Left renal pelvis (tissue), 4 donors: ENCODE measurements around the gene SMYD3. TPM values are rescaled to one million over a fixed set of nuclear protein-coding genes. Genes with fewer than 3 reads are reported as not detected.

ENCODE experiments used
- DNase-seq, 4 donors: peaks; one replicate each; pipeline ENCODE4 v3.0.0-alpha.2; 2013; ENCODE audit warnings: low read depth in 4 of 4, low spot score in 3 of 4
- polyA plus RNA-seq, 4 donors: library from polyadenylated mRNA; unstranded; fragments of 120-200 nt; gene quantifications; one replicate each; pipeline ENCODE4 v1.2.1, GENCODE V29; 2013; ENCODE audit not compliant: insufficient read length in 4 of 4

Gene SMYD3
- polyA plus RNA-seq, 4 donors = 13.6 to 30.5 (median 25.7) TPM

DNA sequence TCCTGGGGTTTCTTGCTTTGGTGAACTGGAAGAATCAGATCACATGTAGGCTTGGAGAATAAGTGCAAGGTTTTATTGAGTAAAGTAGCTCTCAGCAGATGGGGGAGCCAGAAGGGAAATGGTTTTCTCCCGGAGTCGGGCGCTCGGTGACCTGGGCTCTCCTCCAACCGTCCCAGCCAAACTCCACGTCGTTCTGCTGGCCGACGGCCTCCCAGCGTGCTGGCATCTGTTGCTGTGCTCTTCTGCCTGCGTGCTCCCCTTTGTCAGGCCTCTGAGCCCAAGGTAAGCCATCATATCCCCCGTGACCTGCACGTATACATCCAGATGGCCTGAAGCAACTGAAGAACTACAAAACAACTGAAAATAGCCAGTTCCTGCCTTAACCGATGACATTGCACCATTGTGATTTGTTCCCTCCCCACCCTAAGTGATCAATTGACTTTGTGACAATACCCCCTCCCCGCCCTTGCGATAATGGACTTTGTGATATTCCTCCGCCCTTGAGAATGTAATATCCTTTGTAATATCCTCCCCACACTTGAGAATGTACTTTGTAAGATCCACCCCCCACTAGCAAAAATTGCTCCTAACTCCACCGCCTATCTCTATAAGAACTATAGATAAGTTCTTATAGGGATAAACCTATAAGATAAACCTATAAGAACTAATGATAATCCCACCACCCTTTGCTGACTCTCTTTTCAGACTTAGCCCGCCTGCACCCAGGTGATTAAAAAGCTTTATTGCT, 88.3 kb downstream of the SMYD3 start:
- DNase-seq = no peak

DNA sequence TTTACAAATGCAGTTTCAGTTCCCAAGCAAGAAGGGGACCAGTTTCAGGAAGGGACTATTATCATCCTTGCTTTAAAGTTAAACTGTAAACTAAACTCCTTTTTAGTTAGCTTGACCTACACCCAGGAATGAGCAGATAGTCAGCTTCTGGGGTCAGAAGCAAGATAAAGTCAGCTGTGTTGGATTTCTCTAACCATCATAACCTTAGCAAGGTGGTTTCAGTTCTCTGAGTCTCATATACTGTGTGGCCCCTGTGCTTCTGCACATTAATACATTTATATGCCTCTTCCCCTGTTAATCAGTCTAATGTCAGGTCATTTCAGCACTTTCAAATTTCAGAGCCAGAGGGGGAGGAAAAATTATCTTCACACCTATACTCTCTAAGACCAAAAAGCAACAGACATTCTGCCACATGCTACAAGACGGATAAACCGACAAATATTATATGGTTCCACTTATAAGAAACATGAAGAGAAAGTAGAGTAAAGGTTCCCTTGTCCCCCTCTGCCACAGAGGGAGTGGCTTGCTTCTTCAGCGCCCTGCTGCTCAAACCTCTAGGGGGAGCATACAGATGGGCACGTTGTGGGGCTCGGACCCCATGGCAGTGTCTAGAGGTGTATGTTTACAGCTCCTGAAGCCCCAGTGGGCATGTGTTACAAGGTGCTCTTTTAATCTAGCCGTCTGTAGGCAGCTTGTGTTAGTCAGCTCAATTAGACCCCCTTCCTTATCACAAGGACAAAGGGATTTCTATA, 89.1 kb downstream of the SMYD3 start:
- no peak for DNase-seq

DNA sequence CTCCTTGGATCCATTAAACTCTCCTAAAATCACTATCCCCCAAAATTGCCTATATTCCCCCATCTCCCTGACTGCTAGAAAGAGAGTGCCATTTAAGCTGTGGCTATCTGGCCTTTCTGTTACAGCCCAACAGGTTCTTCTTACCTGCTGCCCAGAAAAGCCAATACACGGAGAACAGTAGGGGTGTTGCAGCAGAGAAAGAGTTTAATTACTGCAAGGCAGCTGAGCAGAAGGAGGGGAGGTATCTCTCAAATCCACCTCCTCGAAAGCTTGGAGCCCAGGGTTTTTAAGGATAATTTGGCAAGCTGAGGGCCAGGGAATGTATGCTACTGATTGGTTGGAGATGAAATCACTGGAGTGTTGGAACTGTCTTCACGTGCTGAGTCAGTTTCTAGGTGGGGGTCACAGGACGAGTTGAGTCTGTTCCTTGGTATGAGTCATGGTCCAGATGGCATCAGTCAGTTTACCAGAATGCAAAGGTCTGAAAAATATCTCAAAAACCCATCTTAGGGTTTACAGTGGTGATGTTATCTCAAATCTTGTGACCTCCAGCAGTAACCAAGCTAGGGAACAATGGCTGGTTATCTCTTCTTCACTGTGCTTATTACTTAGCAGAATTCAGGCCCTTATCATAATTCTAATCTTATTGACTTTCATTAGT, 89.8 kb downstream of the SMYD3 start:
- no peak for DNase-seq

DNA sequence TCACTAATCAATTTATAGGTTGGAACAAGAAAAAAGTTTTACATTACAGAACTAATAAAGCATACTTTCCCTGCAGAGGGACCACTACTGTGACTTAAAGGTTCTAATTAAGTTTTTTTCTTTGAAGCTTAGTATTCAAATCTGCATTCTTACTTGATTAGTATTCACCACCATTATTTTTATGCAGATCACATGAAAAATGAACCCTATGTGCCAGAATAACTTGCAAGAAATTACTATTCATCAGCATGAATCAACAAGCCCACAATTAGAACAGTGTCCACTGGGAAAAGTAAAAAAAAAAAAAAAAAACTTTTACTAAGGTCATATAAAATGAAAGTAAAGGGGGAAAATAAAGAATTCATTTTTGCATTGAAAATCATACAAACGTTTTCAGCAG, 90.8 kb downstream of the SMYD3 start:
- DNase-seq = no peak

DNA sequence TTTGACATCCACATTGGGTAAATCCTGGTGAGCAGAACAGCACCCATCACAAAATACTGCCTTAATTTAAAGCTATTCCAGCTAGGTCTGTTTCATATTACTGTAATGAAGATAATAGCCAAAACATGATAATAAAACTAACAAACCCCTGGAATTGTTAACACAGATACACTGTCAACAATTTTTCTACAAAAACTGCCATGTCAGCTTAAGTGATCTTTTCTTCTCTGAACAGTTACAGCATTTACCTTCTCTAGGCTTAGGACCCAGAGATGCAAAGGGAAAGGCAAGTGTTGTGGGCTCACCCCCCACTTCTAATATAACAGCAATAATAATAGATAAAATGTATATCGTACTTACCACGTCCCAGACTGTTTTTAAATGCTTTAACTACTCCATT, 92.1 kb downstream of the SMYD3 start:
- no peak for DNase-seq

DNA sequence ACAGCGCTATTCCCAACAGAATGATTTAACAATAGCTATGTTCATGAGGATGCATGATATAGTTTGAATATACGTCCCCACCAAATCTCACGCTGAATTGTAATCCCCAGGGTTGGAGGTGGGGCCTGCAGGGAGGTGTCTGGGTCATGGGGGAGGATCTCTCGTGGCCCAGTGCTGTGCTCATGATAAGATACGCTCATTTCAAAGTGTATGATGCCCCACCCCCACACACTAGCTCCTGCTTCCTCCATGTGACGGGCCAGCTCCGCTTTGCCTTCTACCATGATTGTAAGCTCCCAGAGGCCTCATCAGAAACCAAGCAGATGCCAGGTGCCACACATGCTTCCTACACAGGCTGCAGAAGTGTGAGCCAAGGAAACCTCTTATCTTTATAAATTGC, 93.6 kb downstream of the SMYD3 start:
- DNase-seq = no peak

DNA sequence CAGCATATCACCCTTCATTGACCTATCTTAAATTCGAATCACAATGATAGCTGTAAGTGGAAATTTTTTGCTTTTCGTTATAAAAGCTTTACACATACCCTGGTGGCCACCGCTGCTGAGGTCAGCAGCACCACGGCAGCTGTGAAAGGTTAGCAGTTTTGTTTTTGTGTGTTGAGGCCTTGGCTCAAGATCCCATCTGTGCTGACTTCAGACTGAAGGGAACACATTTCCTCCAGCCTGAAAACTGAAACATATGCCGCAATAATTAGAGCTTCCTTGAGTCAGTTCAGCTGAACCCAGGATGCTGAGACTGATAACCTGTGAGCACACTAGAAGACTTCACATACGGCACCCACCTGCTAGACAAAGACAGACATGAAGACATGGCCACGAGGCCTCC, 103.0 kb downstream of the SMYD3 start:
- DNase-seq = no peak

DNA sequence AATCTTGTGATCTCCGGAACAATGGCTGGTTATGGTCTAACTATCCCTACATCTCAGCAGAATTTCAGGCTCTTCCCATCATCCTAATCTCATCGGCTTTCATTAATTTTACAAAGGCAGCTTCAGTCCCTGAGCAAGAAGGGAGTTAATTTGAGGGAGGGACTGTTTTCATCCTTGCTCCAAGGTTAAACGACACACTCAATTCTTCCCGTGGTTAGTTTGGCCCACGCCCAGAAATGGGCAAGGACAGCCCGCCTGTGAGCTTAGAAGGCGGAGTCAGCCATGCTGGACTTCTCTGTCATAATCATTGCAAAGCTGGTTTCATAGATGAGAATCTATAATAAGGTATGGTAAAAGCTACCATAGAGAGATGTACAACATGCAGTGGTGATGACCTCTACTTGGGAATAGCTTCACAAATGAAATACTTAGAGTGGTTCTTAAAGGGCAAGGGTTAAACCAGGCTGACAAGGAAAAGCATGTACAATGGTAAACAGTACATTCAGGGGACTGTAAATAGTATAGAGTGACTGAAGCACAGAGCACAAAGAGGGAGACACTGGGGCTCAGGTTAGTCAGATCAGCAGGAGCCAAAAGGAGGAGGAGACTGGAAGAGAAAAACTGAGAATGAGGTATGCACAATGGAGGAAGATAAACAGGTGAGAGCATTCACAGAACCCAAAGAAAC, 108.8 kb downstream of the SMYD3 start:
- DNase-seq = no peak

DNA sequence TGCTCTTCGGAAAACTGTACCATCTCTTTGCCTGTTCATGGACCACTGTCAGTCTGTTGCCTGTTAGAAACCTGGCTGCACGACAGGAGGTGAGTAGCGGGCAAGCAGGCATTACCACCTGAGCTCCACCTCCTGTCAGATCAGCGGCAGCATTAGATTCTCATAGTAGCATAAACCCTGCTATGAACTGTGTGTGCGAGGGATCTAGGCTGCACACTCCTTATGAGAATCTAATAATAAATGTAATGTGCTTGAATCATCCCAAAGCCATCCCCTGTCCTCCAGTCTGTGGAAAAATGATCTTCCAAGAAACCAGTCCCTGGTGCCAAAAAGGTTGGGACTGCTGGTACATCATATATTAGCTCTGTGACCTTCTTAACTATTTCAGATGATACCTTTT, 110.0 kb downstream of the SMYD3 start:
- no peak for DNase-seq

DNA sequence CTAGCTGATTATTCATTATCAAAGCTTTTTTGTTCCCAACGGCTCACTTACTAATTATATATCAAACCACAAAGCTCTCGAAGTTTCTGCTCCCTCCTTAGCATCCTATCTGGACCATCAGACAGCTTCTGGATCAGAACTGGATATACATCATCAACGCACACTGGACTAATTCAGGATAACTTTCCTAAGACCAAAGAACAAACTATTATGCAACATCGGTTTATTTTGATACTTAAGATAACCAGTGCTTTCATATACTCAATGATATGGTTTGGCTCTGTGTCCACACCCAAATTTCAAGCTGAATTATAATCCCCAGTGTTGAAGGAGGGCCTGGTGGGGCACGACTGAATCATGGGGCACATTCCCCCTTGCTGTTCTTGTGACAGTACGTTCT, 110.8 kb downstream of the SMYD3 start:
- DNase-seq = no peak

DNA sequence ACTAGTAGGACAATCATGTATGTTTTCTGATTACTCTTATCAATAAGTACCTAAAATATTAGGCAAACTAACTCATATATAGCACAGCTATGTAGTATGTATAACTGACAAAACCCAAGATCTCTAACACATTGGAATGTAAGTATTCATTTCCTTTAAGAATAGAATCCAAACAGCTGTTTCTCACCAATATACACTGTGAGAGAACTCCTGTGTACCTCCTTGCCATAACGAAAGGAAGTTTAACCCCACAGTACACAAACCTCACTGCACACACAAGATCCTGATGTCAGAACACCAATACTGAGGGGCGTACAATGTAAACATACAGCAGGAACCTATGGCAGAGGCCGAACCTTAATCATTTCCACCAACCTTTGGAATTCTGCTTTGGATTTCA, 113.0 kb downstream of the SMYD3 start:
- no peak for DNase-seq

DNA sequence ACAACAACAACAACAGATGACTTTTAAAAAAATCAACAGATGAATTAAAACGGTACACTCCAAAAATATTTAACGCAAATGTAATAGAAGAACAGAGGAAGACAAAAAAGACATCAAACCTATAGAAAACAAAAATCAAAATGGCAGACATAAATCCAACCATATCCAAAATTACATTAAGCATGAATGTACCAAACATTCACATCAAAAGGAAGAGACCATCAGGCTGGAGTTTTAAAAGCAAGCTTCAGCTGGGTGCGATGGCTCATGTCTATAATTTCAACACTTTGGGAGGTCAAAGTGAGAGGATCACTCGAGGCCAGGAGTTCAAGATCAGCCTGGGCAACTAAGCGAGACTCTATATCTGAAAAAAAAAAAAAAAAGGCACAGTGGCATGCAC, 116.2 kb downstream of the SMYD3 start:
- DNase-seq = no peak

DNA sequence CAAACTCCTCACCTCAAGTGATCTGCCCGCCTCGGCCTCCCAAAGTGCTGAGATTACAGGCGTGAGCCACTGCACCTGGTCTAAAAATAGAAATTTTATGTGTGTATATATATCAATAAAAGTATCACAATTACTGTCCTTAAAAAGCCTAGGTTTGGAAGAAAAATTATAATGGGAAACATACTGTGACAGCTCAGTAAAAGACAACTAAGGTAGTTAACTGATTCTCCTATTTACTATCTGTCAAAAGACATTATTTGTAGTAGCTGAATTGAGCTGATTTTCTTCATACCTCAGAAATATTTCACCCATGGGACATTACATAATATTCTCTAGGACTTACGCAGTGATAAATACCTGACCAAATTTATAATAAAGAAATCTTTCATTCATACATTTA, 122.5 kb downstream of the SMYD3 start:
- no peak for DNase-seq

DNA sequence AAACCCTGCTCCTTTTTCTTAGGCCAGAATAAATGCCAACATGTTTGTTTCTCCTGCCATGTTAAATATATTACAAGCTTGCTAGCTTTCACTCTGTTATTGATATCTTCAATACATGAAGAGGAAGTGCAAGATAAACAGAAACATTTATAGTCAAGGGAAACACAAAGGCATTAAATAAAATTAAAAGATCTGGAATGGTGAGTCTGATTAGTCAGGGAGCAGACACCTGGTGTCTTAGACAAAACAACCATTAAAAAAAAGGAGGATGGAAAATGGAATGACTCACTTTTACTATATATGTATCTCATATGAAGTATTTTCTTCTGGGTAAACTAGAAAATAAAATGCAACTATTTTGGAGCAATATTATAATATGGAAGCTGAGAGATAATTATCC, 123.3 kb downstream of the SMYD3 start:
- DNase-seq = no peak

DNA sequence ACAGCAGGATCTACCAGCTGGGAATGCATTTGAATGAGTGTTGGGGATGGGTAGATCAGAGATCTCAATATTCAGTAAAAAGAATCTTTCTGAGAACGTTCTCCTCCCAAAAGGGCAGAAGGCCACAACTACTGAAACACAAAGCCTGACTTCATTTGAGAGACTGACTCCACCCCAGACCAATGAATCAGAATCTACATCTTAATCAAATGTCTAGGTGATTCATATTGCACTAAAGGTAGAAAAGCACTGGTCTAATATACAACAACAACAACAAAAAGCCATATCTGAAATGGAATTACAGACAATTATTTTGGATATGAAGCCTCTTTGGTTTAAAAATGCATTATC, 123.9 kb downstream of the SMYD3 start:
- no peak for DNase-seq

DNA sequence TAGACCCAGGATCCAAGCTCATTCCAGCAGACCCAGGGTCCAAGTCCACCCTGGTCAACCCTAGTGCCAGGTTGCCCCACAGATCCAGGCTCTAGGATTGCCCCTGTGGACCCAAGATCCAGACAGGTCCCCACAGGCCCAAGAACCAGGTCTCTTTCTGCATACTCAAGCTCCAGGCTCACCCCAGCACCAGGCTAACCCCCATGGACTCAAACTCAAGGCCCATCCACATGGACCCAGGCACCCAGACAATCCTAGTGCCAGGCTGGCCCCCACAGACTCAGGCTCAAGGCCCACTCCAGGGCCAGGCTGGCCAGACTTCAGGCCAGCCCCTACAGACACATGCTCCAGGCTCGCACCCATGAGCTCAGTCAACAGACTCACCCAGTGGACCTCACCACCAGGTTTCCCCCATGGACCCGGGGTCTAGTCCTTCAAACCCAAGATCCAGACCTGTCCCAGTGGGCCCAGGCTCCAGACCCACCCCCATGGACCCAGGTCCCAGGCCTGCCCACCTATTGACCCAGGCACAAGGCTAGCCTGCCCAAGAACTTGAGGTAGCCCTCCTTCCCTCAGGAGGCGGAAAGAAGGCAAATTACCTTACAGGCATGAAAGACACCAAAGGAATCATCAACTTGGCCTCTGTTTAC, 124.4 kb downstream of the SMYD3 start:
- DNase-seq = no peak

DNA sequence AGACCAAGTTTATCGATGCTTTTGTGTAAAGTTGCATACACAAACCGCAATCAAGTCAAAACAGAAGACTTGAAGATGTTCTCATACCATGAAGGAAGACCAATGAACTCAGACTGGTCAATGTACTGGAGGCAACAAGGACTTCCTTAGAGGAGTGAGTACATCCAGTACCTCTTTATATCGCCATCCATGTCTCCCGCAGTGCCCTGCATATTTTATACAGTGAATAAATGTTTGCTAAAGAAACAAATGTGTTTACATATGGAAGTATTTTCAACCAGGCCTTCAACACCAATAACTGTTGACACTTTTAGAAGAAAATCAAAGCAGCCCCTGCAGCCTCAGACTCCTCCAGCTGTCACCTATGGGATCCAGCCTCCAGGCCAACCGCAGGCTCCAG, 125.6 kb downstream of the SMYD3 start:
- no peak for DNase-seq

DNA sequence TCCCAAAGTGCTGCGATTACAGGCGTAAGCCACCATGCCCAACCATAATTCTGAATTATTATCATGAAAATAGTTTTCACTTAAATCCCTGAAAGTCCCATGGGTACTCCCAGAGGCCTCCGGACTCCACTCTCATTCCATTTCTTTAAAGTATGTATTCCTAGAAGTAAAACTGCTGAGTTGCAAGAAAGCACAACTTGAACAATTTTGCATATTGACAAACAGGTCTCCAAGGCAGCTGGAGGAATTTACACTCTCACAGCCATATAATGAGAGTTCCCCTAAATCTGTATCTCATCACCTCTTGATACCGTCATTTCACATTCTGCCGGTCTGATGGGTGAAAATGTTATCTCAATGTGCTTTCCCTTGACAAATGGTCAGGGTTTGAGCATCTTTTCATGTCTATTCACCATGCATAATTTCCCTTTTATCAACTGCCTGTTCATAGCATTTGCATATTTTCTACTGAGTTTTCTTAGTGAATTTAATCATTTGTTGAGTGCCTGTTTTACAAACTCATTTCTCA, 129.4 kb downstream of the SMYD3 start:
- DNase-seq = no peak

DNA sequence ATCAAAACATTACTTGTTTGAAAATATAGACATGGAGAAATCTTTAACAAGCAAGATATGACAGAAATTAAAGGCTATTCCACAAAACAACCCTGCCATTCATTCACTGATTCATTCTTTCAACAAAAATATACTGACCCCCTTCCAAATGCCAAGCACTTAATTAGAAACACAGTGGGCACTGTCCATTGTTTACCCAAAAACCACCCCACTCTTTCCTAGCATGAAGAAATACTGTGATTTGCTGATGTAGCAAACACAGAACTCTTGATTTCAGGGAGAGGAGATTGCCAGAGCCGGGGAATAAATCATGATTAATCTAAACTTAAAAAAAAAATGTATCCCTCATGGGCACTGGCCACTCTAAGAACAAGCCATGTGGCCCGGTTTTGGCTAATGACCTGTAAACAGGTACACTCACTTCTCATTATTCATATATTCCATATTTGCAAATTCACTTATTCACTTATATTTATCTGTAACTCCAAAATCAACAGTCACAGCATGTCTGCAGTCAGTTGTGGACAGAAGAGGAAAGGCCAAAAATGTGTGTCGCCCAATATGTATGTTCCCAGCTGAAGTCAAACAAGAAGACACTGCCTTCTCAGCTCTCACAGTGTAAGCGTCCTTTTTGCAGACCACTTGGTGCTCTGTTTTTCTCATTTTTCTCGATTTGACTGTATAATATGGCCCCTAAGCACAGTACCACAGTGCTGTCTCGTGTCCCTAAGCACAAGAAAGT, 133.1 kb downstream of the SMYD3 start:
- DNase-seq = no peak

DNA sequence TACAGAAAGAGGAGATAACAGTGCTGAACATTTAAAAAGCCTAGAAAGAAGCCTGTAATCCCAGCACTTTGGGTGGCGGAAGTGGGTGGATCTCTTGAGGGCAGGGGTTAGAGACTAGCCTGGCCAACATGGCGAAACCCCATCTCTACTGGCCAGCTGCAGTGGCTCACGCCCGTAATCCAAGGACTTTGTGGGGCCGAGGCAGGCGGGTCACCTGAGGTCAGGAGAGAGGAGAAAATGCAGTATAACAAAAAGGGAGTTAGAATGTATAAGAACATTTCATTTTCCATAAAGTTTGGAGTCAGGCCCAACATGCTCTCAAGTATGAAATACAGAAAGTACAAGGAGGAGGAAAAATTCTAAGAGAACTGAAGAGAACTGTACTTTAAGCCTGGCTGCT, 134.5 kb downstream of the SMYD3 start:
- peak in 1 of 4 donors; percentile 12 for DNase-seq
